H1 (cell line): ENCODE data around the gene UBN2. TPM values are rescaled to one million over a fixed set of nuclear protein-coding genes. Genes with fewer than 3 reads are reported as not detected.

Experiments
- CTCF ChIA-PET: fragments of 300-600 bp; sonication (Branson Sonifier 250); formaldehyde crosslinking; loops from one replicate; lab custom pipeline; 2021; ENCODE audit not compliant: partially characterized antibody; lab: Charles Lee
- POLR2A ChIA-PET: fragments of 300-600 bp; sonication (Branson Sonifier 250); formaldehyde crosslinking; loops from one replicate; lab custom pipeline; 2021; ENCODE audit warnings: inconsistent platforms; ENCODE audit not compliant: partially characterized antibody; lab: Charles Lee
- DNase-seq, 2 experiments: peaks; one replicate each; pipeline versions ENCODE4 v3.0.0 to v3.0.0-alpha.2; 2010 to 2022; ENCODE audit warnings: low spot score in 2 of 2, low read depth in 1 of 2, mixed read lengths in 1 of 2
- FAIRE-seq: peaks from 2 replicates; lab custom pipeline; 2011; peaks lifted over from hg19 to GRCh38; lab: Jason Lieb, UNC
- H2AFZ ChIP-seq: 2 replicates; pipeline ENCODE4 v1.8.1; 2012; ENCODE audit warnings: low read length, inconsistent platforms
- H2AK5ac ChIP-seq: 2 replicates; pipeline ENCODE4 v1.6.1; 2013; ENCODE audit warnings: low read depth, low read length
- H2BK120ac ChIP-seq: replicated peaks from 2 replicates; pipeline ENCODE3; 2013; ENCODE audit warnings: low read depth, low read length, inconsistent platforms
- H2BK12ac ChIP-seq: 2 replicates; pipeline ENCODE4 v1.6.1; 2013; ENCODE audit warnings: low read depth, low read length
- H2BK15ac ChIP-seq: 2 replicates; pipeline ENCODE4 v1.6.1; 2013; ENCODE audit warnings: low read length
- H2BK20ac ChIP-seq: 2 replicates; pipeline ENCODE4 v1.6.1; 2013; ENCODE audit warnings: low read length
- H2BK5ac ChIP-seq: 2 replicates; pipeline ENCODE4 v1.6.1; 2013; ENCODE audit warnings: low read depth, low read length
- H3K14ac ChIP-seq: 2 replicates; pipeline ENCODE4 v1.6.1; 2013; ENCODE audit warnings: inconsistent platforms; ENCODE audit not compliant: insufficient read length
- H3K18ac ChIP-seq: 2 replicates; pipeline ENCODE4 v1.6.1; 2013; ENCODE audit warnings: low read length; ENCODE audit errors: extremely low read depth
- H3K23ac ChIP-seq: 2 replicates; pipeline ENCODE4 v1.6.1; 2013; ENCODE audit warnings: inconsistent platforms; ENCODE audit not compliant: insufficient read length
- H3K23me2 ChIP-seq: 2 replicates; pipeline ENCODE4 v1.6.1; 2013; ENCODE audit warnings: low read depth, low read length
- H3K27ac ChIP-seq: 2 replicates; pipeline ENCODE4 v1.6.1; 2011; ENCODE audit warnings: low read depth, low read length, inconsistent platforms
- H3K27me3 ChIP-seq, 4 experiments: replicated peaks in 1 of 4; 1 replicate in 1 of 4; 2 replicates in 3 of 4; pipeline versions ENCODE4 v1.6.1 to v1.8.1; 2011 to 2013; ENCODE audit warnings: low read length in 3 of 4, mild to moderate bottlenecking in 3 of 4, inconsistent platforms in 2 of 4, mixed read lengths in 2 of 4, moderate library complexity in 1 of 4; ENCODE audit not compliant: control insufficient read depth in 3 of 4, insufficient read depth in 3 of 4; ENCODE audit errors: extremely low read depth in 1 of 4
- H3K36me3 ChIP-seq, 4 experiments: 2 replicates each; pipeline versions ENCODE4 v1.6.1 to v1.8.1; 2011 to 2013; ENCODE audit warnings: mild to moderate bottlenecking in 4 of 4, low read length in 3 of 4, moderate library complexity in 2 of 4, control low read depth in 1 of 4, inconsistent platforms in 1 of 4; ENCODE audit not compliant: insufficient read depth in 4 of 4, control insufficient read depth in 2 of 4
- H3K4ac ChIP-seq: replicated peaks from 2 replicates; pipeline ENCODE3; 2013; ENCODE audit warnings: low read length, low read depth, mixed read lengths, inconsistent platforms; ENCODE audit not compliant: insufficient read length
- H3K4me1 ChIP-seq, 4 experiments: replicated peaks in 1 of 4; 1 replicate in 1 of 4; 2 replicates in 3 of 4; pipeline versions ENCODE4 v1.6.1 to v1.8.1; 2011 to 2013; ENCODE audit warnings: low read length in 3 of 4, inconsistent platforms in 2 of 4, mixed read lengths in 1 of 4; ENCODE audit not compliant: insufficient read depth in 4 of 4, control insufficient read depth in 3 of 4
- H3K4me2 ChIP-seq, 2 experiments: 2 replicates each; pipeline versions ENCODE4 v1.6.1 to v1.8.1; 2011 to 2013; ENCODE audit warnings: low read depth in 2 of 2, low read length in 2 of 2, control low read depth in 1 of 2, inconsistent platforms in 1 of 2, mild to moderate bottlenecking in 1 of 2; ENCODE audit not compliant: insufficient read depth in 1 of 2
- H3K4me3 ChIP-seq, 4 experiments: fragments of 200-600, 300-600 bp in 1 of 4; sonication (generic), shearing (Covaris generic), sonication (Bioruptor Twin) in 1 of 4; 2 replicates each; pipeline versions ENCODE4 v1.5.1 to v1.8.1; 2011 to 2016; ENCODE audit warnings: low read length in 4 of 4, low read depth in 3 of 4, control low read depth in 2 of 4, inconsistent platforms in 2 of 4, mild to moderate bottlenecking in 2 of 4, mixed read lengths in 1 of 4, moderate library complexity in 1 of 4; ENCODE audit not compliant: insufficient read depth in 2 of 4; ENCODE audit errors: extremely low read depth in 1 of 4
- H3K56ac ChIP-seq: replicated peaks from 2 replicates; pipeline ENCODE3; 2013; ENCODE audit warnings: low read depth, mild to moderate bottlenecking, mixed read lengths, low read length, inconsistent platforms; ENCODE audit not compliant: insufficient read length
- H3K79me1 ChIP-seq: 2 replicates; pipeline ENCODE4 v1.6.1; 2013; ENCODE audit warnings: low read depth, low read length, control low read depth
- H3K79me2 ChIP-seq, 2 experiments: 2 replicates each; pipeline versions ENCODE4 v1.6.1 to v1.8.1; 2012 to 2013; ENCODE audit warnings: low read length in 2 of 2, mild to moderate bottlenecking in 2 of 2, inconsistent platforms in 1 of 2; ENCODE audit not compliant: insufficient read depth in 2 of 2, control insufficient read depth in 1 of 2
- H3K9ac ChIP-seq, 4 experiments: replicated peaks in 1 of 4; 1 replicate in 1 of 4; 2 replicates in 3 of 4; pipeline versions ENCODE4 v1.6.1 to v1.8.1; 2011 to 2013; ENCODE audit warnings: low read depth in 3 of 4, low read length in 3 of 4, control low read depth in 2 of 4, mild to moderate bottlenecking in 2 of 4, moderate library complexity in 2 of 4, inconsistent platforms in 1 of 4; ENCODE audit errors: extremely low read depth in 1 of 4
- H3K9me3 ChIP-seq, 2 experiments: 2 replicates each; pipeline versions ENCODE4 v1.6.1 to v1.8.1; 2012 to 2013; ENCODE audit warnings: mild to moderate bottlenecking in 2 of 2, moderate library complexity in 2 of 2, control low read depth in 1 of 2, inconsistent platforms in 1 of 2, low read depth in 1 of 2, low read length in 1 of 2, mixed read lengths in 1 of 2; ENCODE audit not compliant: insufficient read depth in 2 of 2
- H4K20me1 ChIP-seq, 2 experiments: replicated peaks in 1 of 2; 2 replicates each; pipeline versions ENCODE3 to v1.8.1; 2011 to 2013; ENCODE audit warnings: inconsistent platforms in 2 of 2, low read length in 2 of 2, mild to moderate bottlenecking in 1 of 2; ENCODE audit not compliant: insufficient read depth in 2 of 2, control insufficient read depth in 1 of 2
- H4K5ac ChIP-seq: 2 replicates; pipeline ENCODE4 v1.6.1; 2013; ENCODE audit warnings: low read length, low read depth, mixed read lengths, inconsistent platforms; ENCODE audit not compliant: insufficient read length
- H4K8ac ChIP-seq: 2 replicates; pipeline ENCODE4 v1.8.0; 2013; ENCODE audit warnings: mild to moderate bottlenecking, moderate library complexity, low read length, inconsistent platforms; ENCODE audit not compliant: insufficient read depth; ENCODE audit errors: extremely low read depth
- H4K91ac ChIP-seq: replicated peaks from 2 replicates; pipeline ENCODE3; 2013; ENCODE audit warnings: low read length, mixed read lengths, inconsistent platforms; ENCODE audit not compliant: insufficient read length
- JUN ChIP-seq: IDR thresholded peaks from 2 replicates; pipeline ENCODE4 v1.6.1; 2011; ENCODE audit warnings: low read depth, mild to moderate bottlenecking, improper control_type of control experiment, low read length
- KDM5A ChIP-seq: fragments of 200-600 bp; IDR thresholded peaks from 2 replicates; pipeline ENCODE4 v1.7.1; 2012; ENCODE audit warnings: mild to moderate bottlenecking, low read length, inconsistent platforms, mixed read lengths
- MAFK ChIP-seq: IDR thresholded peaks from 2 replicates; pipeline ENCODE4 v1.6.1; 2012; ENCODE audit warnings: low read depth, mild to moderate bottlenecking, improper control_type of control experiment, low read length
- PHF8 ChIP-seq: fragments of 200-600 bp; sonication (generic); conservative IDR thresholded peaks from 2 replicates; pipeline ENCODE4 v1.7.1; 2012; ENCODE audit warnings: low read depth, mild to moderate bottlenecking, inconsistent platforms, low read length, moderate library complexity
- SUZ12 ChIP-seq: fragments of 200-600 bp; sonication (generic); IDR thresholded peaks from 2 replicates; pipeline ENCODE4 v1.6.1; 2012; ENCODE audit warnings: mild to moderate bottlenecking, inconsistent platforms, low read length, moderate library complexity, mixed read lengths
- TBP ChIP-seq: IDR thresholded peaks from 2 replicates; pipeline ENCODE4 v1.6.1; 2011; ENCODE audit warnings: low read depth, low read length, improper control_type of control experiment
- WGBS, 2 experiments: shearing (Covaris generic) in 1 of 2; methylation state at CpG; one replicate each; pipeline versions ENCODE4 v1.1.6 to v1.1.7; 2013 to 2015; ENCODE audit warnings: low lambda C conversion rate in 2 of 2, mixed read lengths in 2 of 2, inconsistent platforms in 1 of 2, low coverage in 1 of 2, missing lambda C conversion rate in 1 of 2; ENCODE audit not compliant: insufficient replicate concordance in 2 of 2, insufficient coverage in 1 of 2, insufficient read length in 1 of 2; ENCODE audit errors: extremely low coverage in 1 of 2, missing lambda C conversion rate in 1 of 2; 5-methylcytosine and 5-hydroxymethylcytosine counted together
- polyA plus RNA-seq, 7 experiments: library from polyadenylated mRNA; depleted of rRNA in 3 of 7; stranded (reverse) in 5 of 7; unstranded in 2 of 7; fragments of >200 nt in 5 of 7; fragments of 200-250 nt in 2 of 7; gene quantifications; 1 replicate in 5 of 7; 2 replicates in 1 of 7; 4 replicates in 1 of 7; pipeline versions ENCODE4 v1.2.1 to v1.2.3, GENCODE V29; 2011 to 2013; ENCODE audit warnings: missing spikeins in 2 of 7, mixed read lengths in 2 of 7
- total RNA-seq: library from RNA; stranded (reverse); fragmentation: NEBNext Ultra II Directional; extraction: Animal tissue kit (Norgen Biotek cat#: 25700); gene quantifications from 2 replicates; pipeline ENCODE4 v1.2.1, GENCODE V29; 2021
- TF ChIP-seq, protein P1 (sequence below), 3 experiments: IDR thresholded peaks; 1 replicate in 2 of 3; 2 replicates in 1 of 3; pipeline versions ENCODE4 v1.5.1 to v1.6.1; 2011; ENCODE audit warnings: low read length in 3 of 3, mild to moderate bottlenecking in 3 of 3, inconsistent platforms in 2 of 3, low read depth in 1 of 3, moderate library complexity in 1 of 3; ENCODE audit not compliant: insufficient read depth in 1 of 3; ENCODE audit errors: control extremely low read depth in 1 of 3
- TF ChIP-seq, protein P2 (sequence below): IDR thresholded peaks from 2 replicates; pipeline ENCODE4 v1.6.1; 2011; ENCODE audit warnings: low read depth, mild to moderate bottlenecking, low read length; ENCODE audit not compliant: insufficient read depth

The UBN2 gene
- total and polyA plus RNA-seq, 2 of the 8 experiments (the other 6 are each of a cell fraction or from before 2014, with no cell fraction given), result 4.1 to 39.6 TPM

- H3K23ac ChIP-seq, result no peak overlapping the region
- H3K4me1 ChIP-seq, result no peaks in the 10 kb centered on the region
- H4K20me1 ChIP-seq, result no peaks in the 10 kb centered on the region
- no peaks in the 10 kb centered on the region for H3K23me2 ChIP-seq
- POLR2A ChIA-PET, result no interaction called here
- H3K4ac ChIP-seq, result no peak overlapping the region
- H3K79me2 ChIP-seq, result no peaks in the 10 kb centered on the region
- H3K27me3 ChIP-seq, result no peaks in the 10 kb centered on the region
- H3K56ac ChIP-seq, result no peak overlapping the region
- H3K79me1 ChIP-seq, result no peaks in the 10 kb centered on the region
- H4K8ac ChIP-seq, result no peak overlapping the region
- TF ChIP-seq PHF8 (no peak), JUN (no peak), SUZ12 (no peak), KDM5A (no peak), MAFK (no peak), TBP (no peak)
- TF ChIP-seq, protein P1, sequence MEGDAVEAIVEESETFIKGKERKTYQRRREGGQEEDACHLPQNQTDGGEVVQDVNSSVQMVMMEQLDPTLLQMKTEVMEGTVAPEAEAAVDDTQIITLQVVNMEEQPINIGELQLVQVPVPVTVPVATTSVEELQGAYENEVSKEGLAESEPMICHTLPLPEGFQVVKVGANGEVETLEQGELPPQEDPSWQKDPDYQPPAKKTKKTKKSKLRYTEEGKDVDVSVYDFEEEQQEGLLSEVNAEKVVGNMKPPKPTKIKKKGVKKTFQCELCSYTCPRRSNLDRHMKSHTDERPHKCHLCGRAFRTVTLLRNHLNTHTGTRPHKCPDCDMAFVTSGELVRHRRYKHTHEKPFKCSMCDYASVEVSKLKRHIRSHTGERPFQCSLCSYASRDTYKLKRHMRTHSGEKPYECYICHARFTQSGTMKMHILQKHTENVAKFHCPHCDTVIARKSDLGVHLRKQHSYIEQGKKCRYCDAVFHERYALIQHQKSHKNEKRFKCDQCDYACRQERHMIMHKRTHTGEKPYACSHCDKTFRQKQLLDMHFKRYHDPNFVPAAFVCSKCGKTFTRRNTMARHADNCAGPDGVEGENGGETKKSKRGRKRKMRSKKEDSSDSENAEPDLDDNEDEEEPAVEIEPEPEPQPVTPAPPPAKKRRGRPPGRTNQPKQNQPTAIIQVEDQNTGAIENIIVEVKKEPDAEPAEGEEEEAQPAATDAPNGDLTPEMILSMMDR (IDR thresholded peaks at IDR 0.05; ENCODE audit: control extremely low read depth in 1 of 3, insufficient read depth in 1 of 3, low read depth in 1 of 3, low read length in 3 of 3), result no peak
- TF ChIP-seq, protein P2, sequence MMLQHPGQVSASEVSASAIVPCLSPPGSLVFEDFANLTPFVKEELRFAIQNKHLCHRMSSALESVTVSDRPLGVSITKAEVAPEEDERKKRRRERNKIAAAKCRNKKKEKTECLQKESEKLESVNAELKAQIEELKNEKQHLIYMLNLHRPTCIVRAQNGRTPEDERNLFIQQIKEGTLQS, result no peak
- H3K9ac ChIP-seq, result no peak overlapping the region
- no peak overlapping the region for H3K4me2 ChIP-seq
- FAIRE-seq (no peak), DNase-seq (no peak)
- no peak overlapping the region for H3K14ac ChIP-seq
- H3K36me3 ChIP-seq, result peaks cover 2 to 45% (median 22%) of the 10 kb centered on the region in 4 experiments
- H3K18ac ChIP-seq, result no peak overlapping the region
- no peak overlapping the region for H2BK20ac ChIP-seq
- no peak overlapping the region for H2BK12ac ChIP-seq
- H2BK15ac ChIP-seq, result no peak overlapping the region
- H2BK120ac ChIP-seq, result no peak overlapping the region
- no peak overlapping the region for H2AK5ac ChIP-seq
- WGBS, 2 experiments, result 90% methylated on average over 6 of the region's 6 CpGs; no CpG with 5 or more reads in 1 of the 2 experiments
- H4K5ac ChIP-seq, result no peak overlapping the region
- no peak overlapping the region for H2AFZ ChIP-seq
- no peak overlapping the region for H3K27ac ChIP-seq
- no peak overlapping the region for H3K4me3 ChIP-seq
- no peaks in the 10 kb centered on the region for H3K9me3 ChIP-seq
- H4K91ac ChIP-seq, result no peak overlapping the region
- H2BK5ac ChIP-seq, result no peak overlapping the region
- CTCF ChIA-PET, result no interaction called here
These were observed 28.1 kb downstream of the UBN2 start for GRCh38 chr7:139259142-139259541.
